Mucosa of stomach (tissue), 1 donor: ENCODE data around the gene DNAJC5.
A peak's percentile ranks its signal among the peaks of the same experiment; 100 is the strongest.
"Not testable (repeated sequence)": the region's sequence is repeated elsewhere in the genome, so short reads cannot be mapped to it uniquely, and the experiment has no call there.

Experiments used
- H3K27me3 ChIP-seq: one replicate; pipeline ENCODE4 v1.7.0; 2013; ENCODE audit warnings: mild to moderate bottlenecking, low read length; ENCODE audit not compliant: control insufficient read depth, insufficient read depth
- H3K36me3 ChIP-seq: one replicate; pipeline ENCODE4 v1.7.0; 2013; ENCODE audit warnings: low read length; ENCODE audit not compliant: control insufficient read depth, insufficient read depth
- H3K4me1 ChIP-seq: one replicate; pipeline ENCODE4 v1.7.0; 2013; ENCODE audit warnings: mild to moderate bottlenecking, low read length; ENCODE audit not compliant: control insufficient read depth, insufficient read depth
- H3K4me3 ChIP-seq: one replicate; pipeline ENCODE4 v1.7.0; 2013; ENCODE audit warnings: low read length
- H3K9ac ChIP-seq: one replicate; pipeline ENCODE4 v1.7.0; 2013; ENCODE audit warnings: mild to moderate bottlenecking, low read length, moderate library complexity
- H3K9me3 ChIP-seq: one replicate; pipeline ENCODE4 v1.7.0; 2013; ENCODE audit warnings: mild to moderate bottlenecking, low read length, moderate library complexity; ENCODE audit not compliant: control insufficient read depth
- donor health status: Pancreatic carcinoma.

DNAJC5 gene, protein sequence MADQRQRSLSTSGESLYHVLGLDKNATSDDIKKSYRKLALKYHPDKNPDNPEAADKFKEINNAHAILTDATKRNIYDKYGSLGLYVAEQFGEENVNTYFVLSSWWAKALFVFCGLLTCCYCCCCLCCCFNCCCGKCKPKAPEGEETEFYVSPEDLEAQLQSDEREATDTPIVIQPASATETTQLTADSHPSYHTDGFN

DNA sequence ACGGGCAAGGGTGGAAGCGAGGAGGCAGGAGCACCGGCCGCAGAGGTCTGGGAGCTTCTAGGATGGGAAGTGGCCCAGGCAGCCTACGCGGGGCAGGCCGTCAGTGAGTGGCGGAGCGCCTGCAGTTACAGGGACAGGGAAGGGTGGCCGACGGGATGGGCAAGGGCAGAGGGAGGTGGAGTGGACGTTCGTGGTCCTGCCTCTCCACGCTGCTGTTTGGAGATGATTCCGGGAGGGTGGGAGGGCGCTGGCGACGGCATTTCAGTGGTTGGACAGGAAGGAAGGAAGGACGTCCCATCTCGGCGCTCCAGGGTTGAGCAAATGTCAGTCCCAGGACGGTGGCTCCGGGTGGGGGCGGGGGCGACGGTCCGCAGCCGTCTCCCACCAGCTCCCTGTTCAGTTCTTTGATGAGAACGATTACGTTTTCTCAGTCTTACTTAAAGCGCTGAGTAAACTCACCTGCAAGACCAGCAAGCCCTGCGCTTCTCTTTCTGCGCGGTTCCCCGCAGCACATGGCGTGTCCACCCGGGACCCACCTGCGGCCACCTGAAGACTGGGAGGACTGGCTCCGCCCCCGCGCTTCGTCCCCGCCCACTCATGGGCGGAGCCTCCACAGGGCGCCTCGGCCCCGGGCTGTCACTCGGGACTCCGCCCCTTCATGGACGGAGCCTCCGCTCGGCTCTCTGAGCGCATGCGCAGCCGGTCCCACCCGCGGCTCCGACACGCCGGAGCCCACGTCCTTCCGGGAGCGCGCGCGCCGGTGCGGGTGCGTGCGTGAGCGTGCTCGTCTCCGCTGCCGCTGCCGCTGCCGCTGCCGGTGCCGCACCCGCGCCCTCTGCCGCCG, at the start of gene DNAJC5:
TSS of gene DNAJC5 (plus strand) at position 769 of the 844 bp plus-strand sequence. CDS start 33,220 bp downstream, outside the sequence.
- H3K36me3 ChIP-seq, result peaks cover 8% of the 10 kb centered on the region
- H3K4me1 ChIP-seq, result peaks cover 36% of the 10 kb centered on the region
- peak within 1 kb of the TSS; percentile 74 for H3K9ac ChIP-seq
- H3K9me3 ChIP-seq, result no peaks in the 10 kb centered on the region
- no peaks in the 10 kb centered on the region for H3K27me3 ChIP-seq
- peak within 1 kb of the TSS; percentile 56 for H3K4me3 ChIP-seq

DNA sequence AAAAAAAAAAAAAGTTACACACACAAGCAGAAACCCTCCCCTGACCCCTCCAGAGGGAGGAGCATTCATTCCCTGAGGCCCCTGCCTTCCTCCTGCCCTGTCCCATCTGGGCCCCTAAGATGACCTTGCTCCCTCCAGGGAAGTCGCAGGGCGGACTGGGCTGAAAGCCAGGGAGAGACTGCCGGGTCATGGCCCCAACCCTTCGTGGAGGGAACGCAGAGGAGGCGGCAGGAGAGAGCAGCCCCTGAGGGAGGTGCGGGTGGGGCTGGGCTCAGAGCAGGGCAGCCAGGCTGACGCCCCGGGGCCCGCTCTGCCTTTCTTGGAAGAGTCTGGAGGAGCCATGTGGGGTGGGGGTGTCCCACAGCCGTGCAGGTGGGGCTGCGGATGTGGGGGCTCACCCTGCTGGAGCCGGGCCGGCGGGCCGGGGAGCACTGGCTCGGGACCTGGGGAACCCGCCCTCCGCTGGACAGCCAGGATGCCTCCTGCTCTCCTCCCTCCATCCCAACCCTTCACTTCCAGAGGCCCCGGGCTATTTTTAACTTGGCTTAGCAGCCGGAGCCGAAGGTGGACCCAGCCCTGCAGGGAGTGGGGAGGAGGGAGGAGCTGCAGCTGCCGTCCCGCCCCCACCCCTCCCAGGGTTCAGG, 48.7 kb upstream of the DNAJC5 start:
- H3K36me3 ChIP-seq, result no peaks in the 10 kb centered on the region
- H3K27me3 ChIP-seq, result peaks cover 50% of the 10 kb centered on the region
- no peak overlapping the region for H3K4me3 ChIP-seq
- no peak overlapping the region for H3K9ac ChIP-seq
- no peaks in the 10 kb centered on the region for H3K9me3 ChIP-seq
- H3K4me1 ChIP-seq, result no peaks in the 10 kb centered on the region

DNA sequence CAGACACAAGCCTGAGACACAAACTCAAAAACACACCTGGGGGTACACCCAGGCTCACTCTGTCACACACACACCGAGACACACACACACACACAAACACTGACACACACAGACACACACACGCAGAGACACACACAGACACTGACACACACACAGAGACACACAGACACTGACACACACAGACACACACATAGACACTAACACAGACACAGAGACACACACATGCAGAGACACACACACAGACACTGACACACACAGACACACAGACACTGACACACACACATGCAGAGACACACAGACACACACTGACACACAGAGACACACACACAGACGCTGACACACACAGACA, 48.1 kb upstream of the DNAJC5 start:
- H3K4me1 ChIP-seq, result no peaks in the 10 kb centered on the region
- H3K36me3 ChIP-seq, result no peaks in the 10 kb centered on the region
- no peaks in the 10 kb centered on the region for H3K9me3 ChIP-seq
- H3K4me3 ChIP-seq, result no peak overlapping the region
- H3K9ac ChIP-seq, result no peak overlapping the region
- peaks cover 50% of the 10 kb centered on the region for H3K27me3 ChIP-seq

DNA sequence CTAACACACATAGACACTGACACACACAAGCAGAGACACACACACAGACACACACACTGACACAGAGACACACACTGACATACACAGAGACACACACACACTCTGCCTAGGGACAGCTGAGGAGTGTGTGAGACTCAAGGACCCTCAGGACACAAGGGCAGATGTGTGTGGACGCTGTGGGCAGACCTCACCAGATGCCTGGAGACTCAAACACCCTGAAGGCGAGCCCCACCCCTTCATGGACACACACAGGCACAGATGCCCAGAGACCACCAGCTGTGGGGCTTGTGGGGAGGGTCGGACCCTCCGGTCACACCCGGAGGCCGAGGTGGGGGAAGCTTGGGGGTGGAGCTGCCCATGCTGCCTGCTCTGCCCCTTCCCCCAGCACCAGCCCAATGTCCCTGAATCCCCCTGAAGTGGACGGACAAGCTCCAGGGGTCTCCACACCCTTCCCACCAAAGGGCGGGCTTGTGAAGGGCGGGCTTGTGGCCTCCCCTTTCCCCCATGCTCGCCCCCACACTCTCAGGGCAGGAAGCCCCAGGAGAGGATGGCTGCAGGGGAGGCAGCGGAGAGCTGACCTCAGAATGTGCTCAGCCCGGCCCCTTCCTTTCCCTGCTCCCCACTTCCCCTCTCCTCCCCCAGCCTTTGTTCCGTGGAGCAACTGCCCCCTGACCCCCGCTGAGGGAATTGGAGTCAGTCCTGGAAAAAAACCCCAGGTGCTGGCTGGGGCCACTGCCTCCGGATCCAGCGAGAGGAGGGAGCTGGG, 47.5 kb upstream of the DNAJC5 start:
- H3K27me3 ChIP-seq, result peaks cover 47% of the 10 kb centered on the region
- H3K4me1 ChIP-seq, result no peaks in the 10 kb centered on the region
- H3K36me3 ChIP-seq, result no peaks in the 10 kb centered on the region
- no peaks in the 10 kb centered on the region for H3K9me3 ChIP-seq
- no peak overlapping the region for H3K9ac ChIP-seq
- H3K4me3 ChIP-seq, result no peak overlapping the region

DNA sequence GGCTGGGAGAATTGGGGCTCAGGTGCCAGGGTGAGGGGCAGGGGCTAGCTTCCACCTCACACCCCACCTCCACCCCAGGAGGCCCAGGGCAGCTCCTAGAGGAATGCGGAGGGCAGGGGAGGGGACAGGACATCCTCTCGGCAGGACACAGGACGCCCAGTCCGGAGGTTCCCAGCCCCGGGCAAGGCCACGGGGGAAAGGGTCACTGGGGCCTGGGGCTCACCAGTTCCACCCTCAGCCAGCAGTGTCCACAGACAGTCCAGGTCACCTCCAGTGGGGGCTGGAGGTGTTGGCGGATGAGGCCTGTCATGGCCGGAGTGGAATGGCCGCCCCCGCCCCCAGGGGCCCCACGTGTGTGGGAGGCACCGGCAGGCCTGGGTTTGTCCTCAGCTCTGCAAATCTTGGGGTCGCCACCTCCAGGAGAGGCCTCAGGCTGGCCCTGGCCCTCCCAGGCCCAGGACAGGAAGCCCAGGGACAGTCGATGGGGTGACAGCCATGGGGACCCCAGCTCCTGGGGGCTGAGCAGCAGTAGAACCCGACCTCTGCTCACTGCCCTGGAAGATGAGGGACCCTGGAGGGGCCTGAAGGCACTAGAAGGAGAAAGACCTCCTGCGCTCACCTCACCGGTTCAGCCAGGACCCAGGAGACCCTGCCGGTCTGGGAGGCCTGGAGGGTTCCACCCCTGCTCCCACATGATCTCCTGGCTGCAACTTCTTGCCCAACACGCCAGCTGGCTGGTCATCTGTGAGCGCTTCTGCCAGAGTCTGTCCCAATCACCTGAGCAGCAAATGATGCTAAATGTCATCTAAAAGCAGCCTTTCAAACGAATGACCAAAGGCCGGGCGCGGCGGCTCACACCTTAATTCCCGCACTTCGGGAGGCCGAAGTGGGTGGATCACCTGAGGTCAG, 46.7 kb upstream of the DNAJC5 start:
- Histone ChIP-seq H3K36me3 (no peaks in the 10 kb centered on the region), H3K9ac (no peak overlapping the region), H3K4me3 (no peak overlapping the region), H3K9me3 (no peaks in the 10 kb centered on the region), H3K27me3 (peaks cover 46% of the 10 kb centered on the region), H3K4me1 (no peaks in the 10 kb centered on the region)

DNA sequence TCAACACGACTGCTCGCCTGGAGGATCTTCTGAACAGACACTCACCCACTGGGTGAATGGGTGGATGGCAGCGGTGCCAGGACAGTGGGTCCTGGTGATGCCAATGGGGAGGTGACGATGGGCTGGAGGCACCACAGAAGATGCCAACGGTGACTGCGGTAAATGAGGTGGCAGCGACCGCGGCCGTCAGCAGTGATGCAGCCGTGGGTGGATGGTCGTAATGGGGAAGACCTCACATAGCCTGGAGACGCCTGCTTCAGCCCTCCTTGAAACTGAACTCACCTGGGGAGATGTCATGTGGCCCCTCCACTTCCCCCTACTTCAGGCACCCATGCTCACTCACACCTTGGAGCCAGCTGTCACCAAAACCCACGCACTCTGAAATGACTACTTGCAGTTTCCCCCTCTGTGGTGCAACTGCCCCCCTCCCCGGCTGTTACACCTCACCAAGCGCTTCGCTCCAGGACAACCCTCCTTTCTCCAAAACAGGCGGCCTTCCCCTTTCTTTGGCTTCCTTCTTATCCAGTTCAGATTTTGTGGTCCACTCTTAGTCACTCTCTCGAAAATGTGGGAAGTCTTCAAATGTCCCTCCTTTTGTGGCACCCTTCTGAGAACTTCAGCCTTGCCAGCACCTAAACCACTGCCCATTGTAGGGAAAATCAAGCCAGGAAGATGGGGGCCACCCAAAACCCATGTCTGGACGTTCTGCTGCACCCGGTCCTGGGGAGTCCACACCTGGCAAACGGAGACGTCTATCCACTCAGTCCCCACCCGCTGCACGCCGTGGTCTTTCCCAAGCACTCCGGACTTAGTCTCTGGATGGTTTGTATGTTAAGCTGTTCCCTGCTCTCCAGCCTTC, 44.0 kb upstream of the DNAJC5 start:
- Histone ChIP-seq H3K36me3 (no peaks in the 10 kb centered on the region), H3K4me1 (peaks cover 15% of the 10 kb centered on the region), H3K27me3 (peaks cover 51% of the 10 kb centered on the region), H3K4me3 (no peak overlapping the region), H3K9me3 (no peaks in the 10 kb centered on the region), H3K9ac (no peak overlapping the region)

DNA sequence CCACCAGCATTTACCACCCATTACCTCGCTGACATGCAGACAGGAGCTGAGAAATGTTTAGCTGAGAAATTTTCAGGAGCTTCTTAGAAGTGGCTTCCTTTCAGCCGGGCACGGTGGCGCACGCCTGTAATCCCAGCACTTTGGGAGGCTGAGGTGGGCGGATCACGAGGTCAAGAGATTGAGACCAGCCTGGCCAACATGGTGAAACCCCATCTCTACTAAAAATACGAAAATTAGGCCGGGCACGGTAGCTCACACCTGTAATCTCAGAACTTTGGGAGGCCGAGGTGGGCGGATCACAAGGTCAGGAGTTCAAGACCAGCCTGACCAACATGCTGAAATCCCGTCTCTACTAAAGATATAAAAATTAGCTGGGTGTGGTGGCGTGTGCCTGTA, 43.4 kb upstream of the DNAJC5 start:
- H3K4me1 ChIP-seq, result peaks cover 15% of the 10 kb centered on the region
- not testable (repeated sequence) for H3K36me3 ChIP-seq, H3K9me3 ChIP-seq, H3K9ac ChIP-seq, H3K4me3 ChIP-seq
- peaks cover 51% of the 10 kb centered on the region for H3K27me3 ChIP-seq

DNA sequence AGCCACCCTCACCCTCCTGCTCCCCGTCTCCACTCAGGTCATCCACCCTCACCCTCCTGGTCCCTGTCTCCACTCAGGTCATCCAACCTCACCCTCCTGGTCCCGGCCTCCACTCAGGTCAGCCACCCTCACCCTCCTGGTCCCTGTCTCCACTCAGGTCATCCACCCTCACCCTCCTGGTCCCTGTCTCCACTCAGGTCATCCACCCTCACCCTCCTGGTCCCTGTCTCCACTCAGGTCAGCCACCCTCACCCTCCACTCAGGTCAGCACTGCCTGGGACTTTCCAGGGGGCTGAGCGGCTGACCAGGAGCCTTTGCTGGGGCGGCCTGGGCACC, 41.2 kb upstream of the DNAJC5 start:
- Histone ChIP-seq H3K27me3 (peaks cover 51% of the 10 kb centered on the region), H3K9ac (peak overlapping the region; percentile 9), H3K4me1 (peaks cover 27% of the 10 kb centered on the region)
- not testable (repeated sequence) for H3K9me3 ChIP-seq, H3K36me3 ChIP-seq, H3K4me3 ChIP-seq

DNA sequence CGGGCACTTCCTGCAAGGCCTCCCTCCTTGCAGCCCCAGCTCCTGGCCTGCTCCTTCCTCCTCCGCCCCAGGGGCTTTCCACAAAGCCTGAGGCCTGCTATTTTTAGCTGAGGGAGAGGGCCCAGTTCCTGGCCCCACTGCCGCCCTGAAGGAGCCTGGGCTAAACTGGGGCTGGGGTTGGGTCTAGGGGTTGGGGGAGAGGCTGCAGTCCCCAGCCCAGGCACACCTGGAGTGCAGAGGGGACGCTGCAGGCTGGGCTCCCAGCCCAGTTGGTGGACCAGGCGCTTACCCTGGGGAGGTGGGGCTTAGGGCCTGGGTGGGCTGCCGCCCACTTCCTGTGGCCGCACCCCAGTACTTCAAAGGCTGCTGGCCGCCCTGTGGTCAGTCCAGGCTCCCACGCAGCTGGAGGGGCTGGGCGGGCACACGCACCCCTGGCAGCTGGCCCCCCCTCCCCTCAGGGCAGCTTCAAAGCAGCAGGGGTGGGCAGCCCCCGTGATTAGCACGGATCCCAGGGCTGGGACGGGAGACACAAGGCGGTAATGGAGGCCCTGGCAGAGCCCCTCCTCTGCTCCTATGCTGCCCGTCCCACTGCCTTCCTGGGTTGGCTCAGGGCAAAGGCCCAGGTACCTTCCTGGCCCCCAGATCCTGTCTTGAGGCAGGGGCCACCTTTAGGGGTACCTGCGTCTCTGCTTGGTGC, 40.7 kb upstream of the DNAJC5 start:
- H3K27me3 ChIP-seq, result peaks cover 55% of the 10 kb centered on the region
- no peak overlapping the region for H3K4me3 ChIP-seq
- H3K36me3 ChIP-seq, result no peaks in the 10 kb centered on the region
- H3K9ac ChIP-seq, result peak overlapping the region; percentile 9
- H3K4me1 ChIP-seq, result peaks cover 31% of the 10 kb centered on the region
- H3K9me3 ChIP-seq, result no peaks in the 10 kb centered on the region

DNA sequence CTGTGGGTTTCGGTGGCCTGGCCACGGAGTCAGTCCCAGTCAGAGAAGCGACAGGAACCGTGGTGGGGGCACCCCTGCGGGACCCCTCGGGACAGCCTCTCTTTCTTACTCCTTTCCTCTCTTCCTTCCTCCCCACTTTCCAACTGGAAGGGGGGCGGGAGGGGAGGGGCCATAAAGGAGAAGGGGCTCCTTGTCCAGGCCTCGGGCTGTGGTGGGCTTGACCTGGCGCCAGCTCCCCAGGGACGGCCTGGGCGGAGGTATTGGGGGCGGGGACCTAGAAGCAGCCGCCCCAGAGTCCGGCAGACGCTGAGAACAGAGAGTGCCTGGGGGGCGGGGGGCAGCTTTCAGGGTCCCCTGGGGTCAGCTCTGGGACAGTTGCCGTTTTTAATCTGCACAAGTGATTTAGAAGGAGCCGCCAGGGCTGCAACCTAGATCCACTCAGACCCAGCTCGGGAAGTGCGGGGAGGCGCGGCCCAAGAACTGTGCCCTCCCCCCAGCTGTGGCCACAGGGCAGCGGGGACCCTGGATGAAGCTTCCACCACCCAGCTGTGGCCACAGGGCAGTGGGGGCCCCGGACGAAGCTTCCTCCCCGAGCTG, 40.1 kb upstream of the DNAJC5 start:
- Histone ChIP-seq H3K27me3 (peaks cover 55% of the 10 kb centered on the region), H3K4me1 (peaks cover 31% of the 10 kb centered on the region), H3K36me3 (no peaks in the 10 kb centered on the region), H3K9me3 (no peaks in the 10 kb centered on the region), H3K4me3 (no peak overlapping the region), H3K9ac (peak overlapping the region; percentile 9)
